Measurements from ENCODE around the gene ZNF138. TPM values are rescaled to one million over a fixed set of nuclear protein-coding genes. Genes with fewer than 3 reads are reported as not detected.
"Not testable (repeated sequence)": the region's sequence is repeated elsewhere in the genome, so short reads cannot be mapped to it uniquely, and the experiment has no call there.

The ZNF138 gene
- polyA plus RNA-seq, 1 donor from 2014 or later: 50.4 TPM

DNA sequence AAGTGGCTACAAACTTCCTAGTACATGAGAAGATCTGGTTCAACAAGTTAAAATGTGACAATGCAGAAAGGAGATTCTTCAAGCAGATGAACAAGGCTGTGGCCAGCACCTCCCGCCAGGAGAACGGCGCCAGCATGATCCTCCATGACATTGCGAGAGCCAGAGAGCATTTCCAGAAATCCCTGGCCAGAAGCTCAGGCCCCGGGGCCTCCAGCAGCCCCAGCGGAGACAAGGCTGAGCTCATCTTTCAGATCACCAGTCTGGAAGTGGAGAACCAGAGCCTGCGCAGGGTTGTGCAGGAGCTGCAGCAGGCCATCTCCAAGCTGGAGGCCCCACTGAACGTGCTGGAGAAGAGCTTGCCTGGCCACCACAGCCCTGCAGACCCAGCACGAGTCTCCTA lies 68.8 kb downstream of the ZNF138 start:
- no peak for TF ChIP-seq POLR2AphosphoS5 (IDR thresholded peaks at IDR 0.05)
- TF ChIP-seq MXI1 (conservative IDR thresholded peaks at IDR 0.05; ENCODE audit: poor library complexity, severe bottlenecking): no peak
- no peak for TF ChIP-seq REST (IDR thresholded peaks at IDR 0.05; ENCODE audit: borderline replicate concordance)
- no peak for TF ChIP-seq EP300 (conservative IDR thresholded peaks at IDR 0.05; ENCODE audit: poor library complexity, severe bottlenecking)
- TF ChIP-seq SMC3 (conservative IDR thresholded peaks at IDR 0.05; ENCODE audit: poor library complexity): no peak
- TF ChIP-seq RAD21 (conservative IDR thresholded peaks at IDR 0.05): no peak
- TF ChIP-seq EZH2 (IDR thresholded peaks at IDR 0.05; ENCODE audit: borderline replicate concordance, insufficient read depth, low read length, poor library complexity, severe bottlenecking): no peak
- TF ChIP-seq TAF1 (IDR thresholded peaks at IDR 0.05; ENCODE audit: low read depth): no peak
- TF ChIP-seq CTCF (IDR thresholded peaks at IDR 0.05; ENCODE audit: poor library complexity, severe bottlenecking): no peak
- Histone ChIP-seq H4K20me1 (ENCODE audit: insufficient read depth) (no peaks in the 10 kb centered on the region), H3K27me3 (ENCODE audit: insufficient read depth, low read depth, low read length) (no peaks in the 10 kb centered on the region), H3F3A (ENCODE audit: insufficient read depth, low read length, poor library complexity, severe bottlenecking) (no peaks in the 10 kb centered on the region), H3K36me3 (ENCODE audit: insufficient read depth, low read length) (no peaks in the 10 kb centered on the region), H3K9me3 (ENCODE audit: low read length) (peaks cover 4% of the 10 kb centered on the region), H3K9ac (ENCODE audit: low read length) (no peak overlapping the region), H3K79me2 (replicated peaks; ENCODE audit: insufficient read depth, low read length) (no peaks in the 10 kb centered on the region), H3K4me2 (ENCODE audit: low read length) (no peak overlapping the region), H2AFZ (ENCODE audit: low read depth, low read length) (no peak overlapping the region), H3K4me3 (ENCODE audit: low read length) (no peak overlapping the region), H3K9me2 (ENCODE audit: insufficient read depth, low read length) (no peaks in the 10 kb centered on the region), H3K27ac (ENCODE audit: low read length) (no peak overlapping the region)

- H4K20me1 ChIP-seq (ENCODE audit: insufficient read depth); H3K27ac ChIP-seq (ENCODE audit: low read length); H3K4me2 ChIP-seq (ENCODE audit: low read length); H3K36me3 ChIP-seq (ENCODE audit: insufficient read depth, low read length); H3K9me3 ChIP-seq (ENCODE audit: low read length); H3K9ac ChIP-seq (ENCODE audit: low read length); H3K9me2 ChIP-seq (ENCODE audit: insufficient read depth, low read length); H3K27me3 ChIP-seq (ENCODE audit: insufficient read depth, low read depth, low read length); H3K79me2 ChIP-seq (replicated peaks; ENCODE audit: insufficient read depth, low read length); H3F3A ChIP-seq (ENCODE audit: insufficient read depth, low read length, poor library complexity, severe bottlenecking); H3K4me3 ChIP-seq (ENCODE audit: low read length); H2AFZ ChIP-seq (ENCODE audit: low read depth, low read length): not testable (repeated sequence)
These were observed 69.3 kb downstream of the ZNF138 start for GRCh38 chr7:64863530-64863929.

GRCh38 chr7:64863969-64864368 lies 69.7 kb downstream of the ZNF138 start:
- Histone ChIP-seq H3K79me2 (replicated peaks; ENCODE audit: insufficient read depth, low read length) (no peaks in the 10 kb centered on the region), H3K9ac (ENCODE audit: low read length) (no peak overlapping the region), H3K4me2 (ENCODE audit: low read length) (no peak overlapping the region), H3K27ac (ENCODE audit: low read length) (no peak overlapping the region), H3K36me3 (ENCODE audit: insufficient read depth, low read length) (no peaks in the 10 kb centered on the region), H2AFZ (ENCODE audit: low read depth, low read length) (no peak overlapping the region), H4K20me1 (ENCODE audit: insufficient read depth) (no peaks in the 10 kb centered on the region), H3K9me3 (ENCODE audit: low read length) (peaks cover 5% of the 10 kb centered on the region), H3F3A (ENCODE audit: insufficient read depth, low read length, poor library complexity, severe bottlenecking) (no peaks in the 10 kb centered on the region), H3K4me3 (ENCODE audit: low read length) (no peak overlapping the region), H3K27me3 (ENCODE audit: insufficient read depth, low read depth, low read length) (no peaks in the 10 kb centered on the region), H3K9me2 (ENCODE audit: insufficient read depth, low read length) (no peaks in the 10 kb centered on the region)
- TF ChIP-seq RAD21 (conservative IDR thresholded peaks at IDR 0.05) (no peak), TAF1 (IDR thresholded peaks at IDR 0.05; ENCODE audit: low read depth) (no peak), REST (IDR thresholded peaks at IDR 0.05; ENCODE audit: borderline replicate concordance) (no peak), EP300 (conservative IDR thresholded peaks at IDR 0.05; ENCODE audit: poor library complexity, severe bottlenecking) (no peak), POLR2AphosphoS5 (IDR thresholded peaks at IDR 0.05) (no peak), SMC3 (conservative IDR thresholded peaks at IDR 0.05; ENCODE audit: poor library complexity) (no peak), MXI1 (conservative IDR thresholded peaks at IDR 0.05; ENCODE audit: poor library complexity, severe bottlenecking) (no peak), CTCF (IDR thresholded peaks at IDR 0.05; ENCODE audit: poor library complexity, severe bottlenecking) (no peak), EZH2 (IDR thresholded peaks at IDR 0.05; ENCODE audit: borderline replicate concordance, insufficient read depth, low read length, poor library complexity, severe bottlenecking) (no peak)

All from neural cell (in vitro differentiated cells).